ENCODE results near the gene NLRX1.
"Not testable (repeated sequence)": the region's sequence is repeated elsewhere in the genome, so short reads cannot be mapped to it uniquely, and the experiment has no call there.

Gene NLRX1, protein sequence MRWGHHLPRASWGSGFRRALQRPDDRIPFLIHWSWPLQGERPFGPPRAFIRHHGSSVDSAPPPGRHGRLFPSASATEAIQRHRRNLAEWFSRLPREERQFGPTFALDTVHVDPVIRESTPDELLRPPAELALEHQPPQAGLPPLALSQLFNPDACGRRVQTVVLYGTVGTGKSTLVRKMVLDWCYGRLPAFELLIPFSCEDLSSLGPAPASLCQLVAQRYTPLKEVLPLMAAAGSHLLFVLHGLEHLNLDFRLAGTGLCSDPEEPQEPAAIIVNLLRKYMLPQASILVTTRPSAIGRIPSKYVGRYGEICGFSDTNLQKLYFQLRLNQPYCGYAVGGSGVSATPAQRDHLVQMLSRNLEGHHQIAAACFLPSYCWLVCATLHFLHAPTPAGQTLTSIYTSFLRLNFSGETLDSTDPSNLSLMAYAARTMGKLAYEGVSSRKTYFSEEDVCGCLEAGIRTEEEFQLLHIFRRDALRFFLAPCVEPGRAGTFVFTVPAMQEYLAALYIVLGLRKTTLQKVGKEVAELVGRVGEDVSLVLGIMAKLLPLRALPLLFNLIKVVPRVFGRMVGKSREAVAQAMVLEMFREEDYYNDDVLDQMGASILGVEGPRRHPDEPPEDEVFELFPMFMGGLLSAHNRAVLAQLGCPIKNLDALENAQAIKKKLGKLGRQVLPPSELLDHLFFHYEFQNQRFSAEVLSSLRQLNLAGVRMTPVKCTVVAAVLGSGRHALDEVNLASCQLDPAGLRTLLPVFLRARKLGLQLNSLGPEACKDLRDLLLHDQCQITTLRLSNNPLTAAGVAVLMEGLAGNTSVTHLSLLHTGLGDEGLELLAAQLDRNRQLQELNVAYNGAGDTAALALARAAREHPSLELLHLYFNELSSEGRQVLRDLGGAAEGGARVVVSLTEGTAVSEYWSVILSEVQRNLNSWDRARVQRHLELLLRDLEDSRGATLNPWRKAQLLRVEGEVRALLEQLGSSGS

DNA sequence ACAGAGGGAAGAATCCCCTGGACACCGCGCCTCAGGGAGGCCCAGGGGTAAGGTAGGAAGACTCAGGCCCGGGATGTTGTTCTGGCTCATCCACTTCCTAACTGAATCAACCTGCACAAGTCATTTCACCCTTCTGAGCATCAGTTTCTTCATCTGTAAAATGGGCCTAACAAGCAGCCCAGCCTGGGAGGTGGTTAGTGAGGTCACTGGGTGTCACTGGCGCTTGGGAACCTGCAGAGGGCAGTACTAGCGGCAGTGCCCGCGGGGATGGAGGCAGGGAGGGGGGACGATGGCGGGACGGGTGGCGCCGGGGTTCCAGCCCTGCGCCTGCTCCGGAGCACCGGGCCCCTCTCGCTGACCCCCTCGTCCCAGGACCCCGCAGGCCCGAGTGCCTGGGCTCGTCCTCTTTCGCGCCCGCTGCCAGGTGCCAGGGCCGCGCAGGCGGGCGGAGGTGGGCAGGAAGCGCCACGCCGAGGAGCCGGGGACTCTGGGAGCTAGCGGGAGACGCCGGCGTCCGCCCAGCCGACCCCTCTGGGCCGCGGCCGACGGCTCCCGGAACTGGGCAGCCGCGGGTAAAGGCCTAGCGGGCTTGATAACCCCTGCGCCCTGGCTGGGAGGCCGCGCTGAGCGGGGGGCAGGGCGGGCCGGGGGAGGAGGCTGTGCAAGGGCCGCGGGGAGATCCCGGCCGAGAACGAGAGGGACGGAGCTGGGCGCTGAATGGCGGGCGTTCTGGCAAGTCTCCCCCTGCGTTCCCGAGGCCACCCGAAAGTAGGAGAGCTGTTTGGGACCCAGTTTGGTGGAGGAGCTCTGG is at the start of gene NLRX1:
Gene NLRX1 (plus strand): TSS at position 255 of the 811 bp plus-strand sequence. CDS start 2,679 bp downstream, outside the sequence.
- DNase-seq, result peak; percentile 84 to 89

DNA sequence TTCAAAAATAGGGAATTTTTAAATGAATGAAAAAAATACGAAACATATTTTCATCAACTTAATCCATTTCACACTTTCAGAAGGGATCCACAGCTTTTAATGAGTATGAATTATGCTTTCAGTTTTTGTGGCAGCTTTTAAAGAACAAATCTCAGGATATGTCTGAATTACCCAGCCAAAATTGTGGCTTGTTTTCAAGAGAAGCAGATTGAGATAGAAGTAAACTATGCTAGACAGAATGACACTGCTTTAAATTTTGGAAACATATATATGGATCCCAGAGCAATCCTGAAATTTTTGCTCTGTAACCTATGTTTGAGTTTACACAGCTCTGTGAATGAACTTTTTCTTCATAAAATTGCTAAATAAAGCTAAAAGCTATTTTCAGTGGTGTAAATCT is 49.6 kb upstream of the NLRX1 start:
- no peak for DNase-seq

DNA sequence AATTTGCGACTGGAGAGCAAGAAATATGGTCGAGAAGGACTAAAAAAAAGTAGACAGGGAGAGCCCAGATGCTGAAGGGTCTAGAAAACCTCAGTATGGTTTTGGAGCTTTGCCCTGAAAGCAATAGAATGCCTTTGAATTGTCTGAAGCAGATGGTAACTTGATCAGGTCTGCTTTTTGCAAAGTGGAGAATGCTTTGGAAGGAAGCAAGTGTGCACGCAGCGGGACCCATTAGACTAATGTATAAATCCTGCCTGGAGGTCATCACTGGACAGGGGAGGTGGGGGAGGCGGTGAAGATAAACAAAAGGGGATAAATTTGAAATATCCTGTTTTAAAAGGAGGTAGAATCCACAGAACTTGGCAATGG is 47.9 kb upstream of the NLRX1 start:
- no peak for DNase-seq

DNA sequence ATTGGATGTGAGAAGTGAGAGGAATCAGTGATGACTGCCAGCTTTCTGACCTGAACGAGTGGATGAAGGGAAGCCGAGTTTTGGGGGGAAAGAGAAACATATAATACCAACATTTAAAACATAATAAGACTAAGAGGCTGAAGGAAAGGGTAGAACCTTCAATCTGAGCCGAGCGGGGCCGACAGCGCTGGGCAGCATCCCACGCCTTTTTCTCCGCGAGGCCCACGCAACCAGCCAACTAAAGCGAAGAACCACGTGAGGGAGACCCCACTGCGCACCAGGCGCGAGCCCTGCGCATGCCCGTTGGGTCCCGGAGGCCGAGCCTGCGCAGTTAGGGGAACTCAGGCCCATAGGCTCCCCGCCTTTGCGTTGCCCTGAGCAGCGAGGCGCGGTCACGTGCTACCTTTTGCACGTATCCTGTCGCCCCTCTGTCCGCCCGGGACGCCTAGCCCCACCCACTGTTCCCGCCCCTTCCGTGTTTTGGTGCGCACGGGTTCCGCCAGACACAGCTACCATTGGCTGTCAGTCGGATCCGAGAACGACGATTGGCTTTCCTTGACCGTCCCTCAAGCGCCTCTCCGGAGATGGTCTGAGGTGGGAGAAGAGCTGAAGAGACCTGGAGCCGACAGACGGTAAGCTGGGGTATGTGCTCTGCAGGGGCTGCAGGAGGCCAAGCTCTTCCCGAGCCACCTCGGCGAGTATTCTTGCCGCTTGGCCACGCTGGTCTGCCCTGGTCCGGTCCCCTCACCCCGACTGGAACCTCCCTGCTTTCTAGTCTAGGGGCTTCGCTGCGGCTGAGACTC is 47.3 kb upstream of the NLRX1 start, which contains the start of gene HINFP:
Gene HINFP (plus strand): TSS at position 573 of the 803 bp plus-strand sequence. CDS start 5,365 bp downstream, outside the sequence.
- DNase-seq, result peak; percentile 100

DNA sequence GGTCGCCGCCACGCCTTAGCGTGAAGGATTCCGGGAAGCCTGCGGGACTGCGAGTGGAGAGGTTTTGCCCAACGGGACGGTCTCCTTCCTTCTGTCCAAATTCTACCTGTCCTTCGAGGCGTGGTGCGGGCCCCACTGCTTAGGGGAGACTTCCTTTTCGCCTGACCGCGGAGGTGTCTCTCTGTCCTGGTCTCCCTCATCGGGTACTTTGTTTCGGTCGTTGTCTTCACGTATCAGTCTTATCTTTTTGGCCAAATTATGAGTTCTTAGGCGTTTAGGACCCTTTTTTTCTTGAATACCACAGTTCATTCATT is 46.8 kb upstream of the NLRX1 start:
- no peak for DNase-seq

DNA sequence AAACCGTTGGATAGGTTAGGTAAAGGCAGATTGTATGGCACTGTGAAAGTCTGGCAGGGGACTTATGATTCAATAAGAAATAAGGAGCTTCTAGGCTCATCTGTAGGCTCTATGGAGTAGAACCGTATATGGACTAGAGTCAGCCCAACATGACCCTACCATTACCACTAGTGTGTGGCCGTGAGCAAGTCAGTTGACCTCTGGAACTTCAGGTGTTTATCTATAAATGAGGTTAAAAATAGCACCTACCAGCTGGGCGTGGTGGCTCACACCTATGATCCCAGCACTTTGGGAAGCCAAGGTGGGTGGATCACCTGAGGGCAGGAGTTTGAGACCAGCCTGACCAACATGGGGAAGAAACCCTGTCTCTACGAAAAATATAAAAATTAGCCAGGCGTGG is 42.7 kb upstream of the NLRX1 start:
- no peak for DNase-seq

DNA sequence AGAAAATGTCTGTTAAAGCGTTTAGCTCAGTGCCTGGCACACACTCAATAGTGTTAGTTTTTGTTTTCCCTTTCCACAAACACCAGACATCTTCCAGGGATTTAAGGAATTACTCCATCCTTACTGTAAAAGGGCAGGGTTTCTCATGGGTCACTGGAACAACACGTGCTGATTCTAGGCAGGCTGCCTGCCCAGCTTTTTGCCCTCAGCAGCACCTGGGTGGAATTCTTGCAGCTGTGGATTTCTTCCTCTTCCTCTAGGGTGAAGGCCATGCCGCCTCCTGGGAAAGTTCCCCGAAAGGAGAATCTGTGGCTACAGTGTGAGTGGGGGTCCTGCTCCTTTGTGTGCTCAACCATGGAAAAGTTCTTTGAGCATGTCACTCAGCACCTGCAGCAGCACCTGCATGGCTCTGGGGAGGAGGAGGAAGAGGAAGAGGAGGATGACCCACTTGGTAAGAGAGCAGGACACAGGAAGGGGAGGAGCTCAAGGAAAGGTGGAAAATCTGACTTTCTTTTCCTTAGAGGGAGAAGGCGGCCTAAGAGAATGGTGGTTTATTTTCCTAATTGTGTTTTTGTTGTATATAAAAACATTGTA is 41.8 kb upstream of the NLRX1 start:
- DNase-seq, result no peak

DNA sequence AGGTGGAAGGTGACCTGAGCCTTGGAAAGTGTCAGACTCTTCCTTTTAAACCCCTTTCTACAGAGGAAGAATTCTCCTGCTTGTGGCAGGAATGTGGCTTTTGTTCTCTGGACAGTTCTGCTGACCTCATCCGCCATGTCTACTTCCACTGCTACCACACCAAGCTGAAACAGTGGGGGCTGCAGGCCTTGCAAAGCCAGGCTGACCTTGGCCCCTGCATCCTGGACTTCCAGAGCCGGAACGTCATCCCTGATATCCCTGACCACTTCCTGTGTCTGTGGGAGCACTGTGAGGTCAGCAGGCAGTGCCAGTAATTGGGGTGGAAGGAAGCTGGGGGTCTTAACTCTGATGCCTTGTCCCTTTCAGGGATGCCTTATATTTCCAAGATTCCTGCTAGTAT is 37.9 kb upstream of the NLRX1 start:
- DNase-seq, result no peak

DNA sequence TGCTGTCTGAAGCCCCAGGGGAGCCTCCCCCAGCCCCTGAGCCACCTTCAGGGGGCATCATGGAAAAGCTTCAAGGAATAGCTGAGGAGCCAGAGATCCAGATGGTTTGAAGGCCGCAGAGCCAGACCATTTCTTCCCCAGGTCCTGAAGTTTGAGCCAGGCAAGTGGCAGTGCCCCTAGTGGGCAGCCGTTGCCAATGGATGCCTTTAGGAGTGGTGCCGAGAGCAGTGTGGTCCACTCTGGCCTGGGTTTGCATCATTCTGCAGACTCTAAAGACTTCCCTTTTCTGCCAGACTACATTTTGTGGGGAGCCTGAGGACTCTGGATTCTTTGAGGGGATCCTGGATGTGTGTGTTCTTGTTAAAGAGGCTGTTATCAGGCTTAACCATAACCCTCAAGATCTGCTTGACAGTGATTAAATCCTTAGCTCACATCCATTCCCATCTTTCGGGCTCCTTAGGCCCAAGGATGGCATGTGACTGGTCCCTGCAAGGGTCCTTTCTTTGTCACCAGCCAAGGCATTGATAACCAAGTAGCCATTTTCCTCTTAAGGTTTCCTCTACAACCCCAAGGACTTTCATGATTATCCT is 34.0 kb upstream of the NLRX1 start:
- peak in 1 of 2 donors; percentile 24 for DNase-seq

DNA sequence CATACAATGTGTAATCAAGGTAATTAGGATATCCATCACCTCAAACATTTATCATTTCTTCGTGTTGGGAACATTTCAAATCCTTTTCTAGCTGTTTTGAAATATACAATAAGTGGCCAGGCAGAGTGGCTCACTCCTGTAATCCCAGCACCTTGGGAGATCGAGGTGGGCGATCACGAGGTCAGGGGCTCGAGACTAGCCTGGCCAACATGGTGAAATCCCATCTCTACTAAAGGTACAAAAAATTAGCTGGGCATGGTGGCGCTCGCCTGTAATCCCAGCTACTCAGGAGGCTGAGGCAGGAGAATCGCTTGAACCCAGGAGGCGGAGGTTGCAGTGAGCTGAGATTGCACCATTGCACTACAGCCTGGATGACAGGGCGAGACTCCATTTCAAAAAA is 29.2 kb upstream of the NLRX1 start:
- not testable (repeated sequence) for DNase-seq

DNA sequence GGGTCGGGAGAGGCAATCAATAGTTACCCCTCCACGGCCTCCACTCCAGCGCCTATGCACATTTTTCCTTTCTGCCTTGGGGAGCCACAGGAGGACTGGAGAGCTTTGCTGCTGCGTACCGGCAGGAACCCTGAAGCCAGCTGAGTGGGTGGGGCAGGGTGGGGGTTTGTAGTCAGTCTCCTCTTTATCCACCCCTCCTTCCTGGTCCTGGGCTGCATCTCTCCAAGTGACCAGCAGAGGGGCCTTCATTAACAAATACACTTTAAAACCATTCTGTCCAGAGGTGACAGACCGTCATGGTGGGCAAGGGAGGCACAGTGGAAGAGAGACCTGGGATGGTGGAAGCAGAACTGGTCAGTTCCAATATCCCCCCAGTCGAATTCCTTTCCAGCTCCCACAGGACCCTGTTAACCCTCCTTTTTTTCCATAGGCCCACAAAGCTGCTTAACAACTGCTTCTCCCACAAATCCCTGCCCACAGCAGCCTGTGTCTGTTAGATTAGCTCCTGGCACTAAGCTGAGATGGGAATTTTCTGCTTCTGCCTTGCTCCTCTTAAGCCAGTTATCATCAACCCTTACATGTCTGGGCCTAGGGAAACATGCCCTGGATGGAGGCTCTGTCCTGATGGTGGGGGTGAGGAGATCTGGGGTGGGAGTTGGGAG is 23.6 kb upstream of the NLRX1 start:
- DNase-seq, result peak; percentile 42 to 45

DNA sequence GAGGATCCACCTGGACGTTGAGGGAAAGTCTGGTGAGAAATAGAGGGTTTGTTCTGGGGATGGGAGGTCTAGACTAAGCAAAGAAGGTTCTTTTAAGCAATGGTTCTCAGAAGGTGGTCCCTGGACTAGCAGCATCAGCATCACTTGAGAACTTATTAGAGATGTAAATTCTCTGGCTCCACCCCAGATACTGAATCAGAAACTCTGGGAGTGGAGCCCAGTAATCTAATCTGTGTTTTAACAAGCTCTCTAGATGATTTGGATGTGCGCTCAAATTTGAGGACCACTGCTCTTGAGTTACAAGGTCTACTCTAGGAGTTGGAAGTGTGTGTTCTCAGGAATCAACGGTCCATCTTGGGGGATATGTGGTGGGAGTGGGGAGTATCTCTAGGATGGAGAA is 23.0 kb upstream of the NLRX1 start:
- no peak for DNase-seq

DNA sequence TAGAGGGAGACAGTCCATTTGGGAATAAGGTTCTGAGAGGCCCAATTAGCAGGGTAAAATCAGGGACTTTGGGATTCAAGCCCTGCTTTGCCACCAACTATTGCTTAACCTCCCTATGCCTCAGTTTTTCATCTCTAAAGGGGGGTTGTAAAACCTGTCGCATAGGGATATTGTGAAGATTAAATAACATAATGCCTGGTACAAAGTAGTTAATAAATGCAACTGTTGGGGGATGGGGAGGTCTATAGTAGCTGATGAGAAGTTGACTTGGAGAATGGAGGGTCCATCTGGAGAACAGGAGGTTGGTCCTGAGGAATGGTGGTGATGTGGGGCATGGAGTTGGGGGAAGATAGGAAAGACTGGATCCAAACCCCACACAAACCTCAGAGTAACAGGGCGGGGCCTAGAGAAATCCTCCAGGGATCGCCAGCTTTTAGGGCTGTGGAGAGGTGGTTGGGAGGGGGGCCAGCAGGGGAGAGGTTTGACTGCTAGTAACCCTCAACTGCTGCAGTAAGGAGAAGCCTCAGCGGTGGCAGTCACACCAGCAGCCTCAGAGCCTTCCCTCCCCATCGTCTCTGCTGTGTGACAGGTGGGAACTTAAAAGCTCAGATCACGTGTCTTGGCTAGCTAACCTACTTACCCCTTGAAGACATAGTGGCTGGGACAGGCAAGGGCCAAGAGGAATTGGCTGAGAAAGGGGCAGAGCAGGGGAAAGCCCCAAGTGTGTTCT is 20.8 kb upstream of the NLRX1 start:
- no peak for DNase-seq

DNA sequence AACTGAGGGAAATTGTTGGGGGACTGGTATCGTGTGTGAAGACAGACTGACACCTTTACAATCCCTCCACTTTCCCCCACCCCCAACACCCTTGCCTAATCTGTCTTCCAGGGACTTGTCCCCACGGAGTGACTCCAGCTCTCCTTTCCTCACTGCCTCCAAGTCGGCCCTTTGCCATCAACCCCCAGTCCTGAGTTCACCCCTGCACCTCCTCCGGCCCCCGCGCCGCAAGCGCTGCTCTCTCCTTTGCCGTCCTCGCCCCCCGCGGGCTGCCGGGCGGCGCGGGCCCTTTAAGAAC is 19.9 kb upstream of the NLRX1 start:
- DNase-seq, result no peak

DNA sequence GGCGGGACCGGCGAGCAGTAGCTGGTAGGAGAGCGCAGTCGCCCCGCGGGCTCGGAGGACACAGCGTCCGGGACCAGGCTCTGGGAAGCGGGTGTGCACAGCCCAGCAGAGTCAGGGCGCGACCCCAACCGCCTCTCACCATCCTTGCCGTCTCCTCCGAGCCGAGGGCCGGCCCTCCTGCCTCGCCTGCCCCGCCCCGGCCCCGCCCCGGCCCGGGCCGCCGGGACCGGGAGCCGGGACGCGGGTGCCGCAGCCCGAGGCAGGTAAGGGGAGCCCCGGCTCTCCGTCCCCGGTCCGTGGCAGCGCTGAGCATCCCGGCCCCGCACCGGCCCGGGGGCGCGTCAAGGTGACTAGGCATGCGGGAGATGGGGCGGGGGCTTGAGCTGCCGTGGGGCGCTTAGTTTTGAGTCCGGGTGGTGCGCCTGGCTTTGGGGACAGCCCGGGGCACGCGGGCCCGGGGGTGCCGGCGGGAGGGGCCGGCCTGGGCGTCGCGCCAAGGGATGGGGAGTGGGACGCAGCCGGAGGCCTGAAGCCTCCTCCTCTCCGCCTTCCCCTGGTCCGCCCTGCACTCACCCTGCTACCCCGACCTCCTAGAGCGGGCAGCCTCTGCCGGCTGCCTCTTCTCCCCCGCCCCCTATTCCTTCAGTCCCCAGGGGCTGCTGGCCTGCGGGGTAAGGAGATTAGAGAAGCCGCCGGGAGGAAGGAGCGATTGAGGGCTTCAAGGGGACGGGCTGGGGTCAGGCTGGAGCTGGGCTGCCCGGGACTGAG is 19.3 kb upstream of the NLRX1 start, which contains the start of gene ABCG4:
Gene ABCG4 (plus strand): TSS at position 35 of the 768 bp plus-strand sequence. CDS start 914 bp downstream, outside the sequence.
- peak in 1 of 2 donors; percentile 28 for DNase-seq

DNA sequence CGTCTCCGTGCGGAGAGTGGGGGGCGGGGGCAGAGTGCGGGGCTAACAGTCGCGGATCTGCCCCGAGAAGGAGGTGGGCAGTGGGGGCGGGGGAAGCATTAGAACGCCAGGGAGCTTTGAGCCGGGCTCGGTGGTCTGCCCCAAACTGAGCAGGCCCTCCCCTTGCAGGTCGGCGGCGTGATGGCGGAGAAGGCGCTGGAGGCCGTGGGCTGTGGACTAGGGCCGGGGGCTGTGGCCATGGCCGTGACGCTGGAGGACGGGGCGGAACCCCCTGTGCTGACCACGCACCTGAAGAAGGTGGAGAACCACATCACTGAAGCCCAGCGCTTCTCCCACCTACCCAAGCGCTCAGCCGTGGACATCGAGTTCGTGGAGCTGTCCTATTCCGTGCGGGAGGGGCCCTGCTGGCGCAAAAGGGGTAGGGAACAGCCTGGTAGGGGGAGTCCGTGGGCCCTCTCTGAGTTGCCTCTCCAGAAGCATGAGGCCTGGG is 18.7 kb upstream of the NLRX1 start:
- DNase-seq, result no peak

DNA sequence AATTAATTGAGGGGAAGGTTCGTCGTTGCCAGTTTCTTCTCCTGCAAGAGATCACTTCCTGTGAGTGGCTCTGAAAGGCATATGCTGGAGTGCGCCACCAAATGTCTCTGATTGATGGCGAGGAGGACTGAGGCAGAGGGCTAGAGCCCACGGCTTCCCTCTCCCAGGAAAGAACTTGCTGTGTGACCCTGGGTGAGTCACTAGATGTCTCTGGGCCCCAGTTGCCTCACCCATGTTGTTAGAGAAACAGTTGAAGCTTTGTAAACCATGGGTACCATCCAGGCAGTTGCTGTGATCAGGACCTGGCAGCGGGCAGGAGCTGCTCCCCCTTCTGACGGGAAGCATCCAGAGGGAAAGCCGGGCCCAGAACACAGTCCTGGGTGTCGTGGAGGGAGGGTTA is 16.5 kb upstream of the NLRX1 start:
- DNase-seq, result no peak

DNA sequence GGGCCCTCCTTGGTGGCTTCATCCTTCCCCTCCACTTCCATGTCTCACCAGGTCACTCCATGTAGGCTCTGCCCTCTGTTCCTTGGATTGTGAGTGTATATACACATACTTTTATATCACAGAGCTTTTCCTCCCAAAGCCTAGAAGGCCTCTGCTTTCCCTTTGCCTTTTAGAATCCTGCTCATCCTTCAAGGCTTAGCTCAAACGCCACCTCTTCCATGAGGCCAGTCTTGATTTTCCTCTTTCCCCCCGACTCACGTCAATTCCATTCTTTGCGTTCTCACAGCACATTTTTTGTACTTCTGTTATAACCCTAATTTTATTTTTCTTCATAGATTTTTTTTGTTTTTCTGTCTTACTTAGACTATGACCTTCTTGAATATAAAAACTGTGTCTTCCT is 15.9 kb upstream of the NLRX1 start:
- DNase-seq, result no peak
